Upper lobe of left lung (tissue), 4 donors: ENCODE results near the gene HMX2.

Experiments
- CTCF ChIP-seq, 6 experiments: fragments of 450-650 bp in 4 of 6; fragments of 200-600 bp in 2 of 6; sonication (generic) in 2 of 6; IDR thresholded peaks; one replicate each; pipeline ENCODE4 v1.5.1; 2016 to 2019; ENCODE audit warnings: antibody characterized with exemption in 6 of 6
- EP300 ChIP-seq, 4 donors: sonication (generic); formaldehyde crosslinking; IDR thresholded peaks; one replicate each; pipeline ENCODE4 v1.5.1; 2017; ENCODE audit warnings: antibody characterized with exemption in 4 of 4, control low read depth in 2 of 4

DNA sequence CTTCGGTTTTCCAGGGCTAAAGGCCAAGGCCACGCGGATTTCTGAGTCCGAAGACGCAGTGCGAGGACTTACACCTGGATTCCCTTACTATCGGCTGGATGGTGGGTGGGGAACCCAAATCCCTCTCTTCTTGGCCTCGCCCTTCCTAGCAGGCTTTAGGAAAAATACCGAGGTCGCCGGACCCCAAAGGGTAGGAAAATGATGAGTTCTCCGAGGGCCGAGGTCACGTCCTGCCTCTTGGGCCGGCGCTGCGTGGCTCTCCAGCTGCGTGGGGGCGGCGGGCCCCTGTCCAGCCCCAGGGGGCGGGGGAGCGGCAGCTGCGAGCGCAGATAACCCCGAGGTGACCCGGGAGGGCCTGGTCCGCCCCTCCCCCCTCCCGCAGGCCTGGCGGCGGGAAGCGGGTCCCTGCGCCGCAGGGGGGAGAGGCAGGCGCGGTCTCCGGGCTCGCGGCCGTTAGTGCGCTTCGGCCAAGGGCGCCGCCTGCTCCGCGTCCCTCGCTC lies 13.0 kb upstream of the HMX2 start:
- TF ChIP-seq CTCF (IDR thresholded peaks at IDR 0.05) (no peak), EP300 (IDR thresholded peaks at IDR 0.05) (no peak)
